Measurements from ENCODE around the gene ADARB2. TPM values are rescaled to one million over a fixed set of nuclear protein-coding genes. Genes with fewer than 3 reads are reported as not detected.

Gene ADARB2
- total RNA-seq, 2 donors from 2014 or later: 1.1 to 1.8 TPM

DNA sequence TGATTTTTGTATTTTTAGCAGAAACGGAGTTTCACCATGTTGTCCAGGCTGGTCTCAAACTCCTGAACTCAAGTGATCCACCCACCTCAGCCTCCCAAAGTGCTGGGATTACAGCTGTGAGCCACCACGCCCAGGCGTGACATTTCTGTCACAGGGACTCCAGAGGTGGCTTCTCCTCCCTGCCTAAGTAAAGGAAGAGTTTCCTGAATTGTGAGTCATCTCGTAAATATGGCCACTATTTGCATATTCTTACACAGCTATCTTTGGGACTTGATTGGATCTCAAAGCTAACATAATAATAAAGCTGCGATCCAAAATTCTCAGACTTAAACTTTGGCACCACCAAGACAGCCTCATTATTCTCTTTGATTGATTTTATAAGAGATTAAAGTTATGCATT lies 50.1 kb downstream of the ADARB2 start:
- Mint-ChIP-seq H3K27me3 (ENCODE audit: insufficient read depth) (no peaks in the 10 kb centered on the region), H3K27ac (no peak overlapping the region), H3K4me1 (no peaks in the 10 kb centered on the region), H3K36me3 (ENCODE audit: low read depth) (no peaks in the 10 kb centered on the region), H3K9me3 (peaks cover 8% of the 10 kb centered on the region), H3K4me3 (no peak overlapping the region)
- H3K4me3 ChIP-seq (ENCODE audit: low read length): no peak overlapping the region
- WGBS, 2 experiments (ENCODE audit: insufficient coverage in 1 of 2, insufficient read length in 1 of 2): 89% methylated on average over 3 to 5 of the region's 5 CpGs
- H3K36me3 ChIP-seq (ENCODE audit: control insufficient read depth, insufficient read depth, low read length): no peaks in the 10 kb centered on the region
- peak; percentile 49 for DNase-seq
- TF ChIP-seq, protein P1, sequence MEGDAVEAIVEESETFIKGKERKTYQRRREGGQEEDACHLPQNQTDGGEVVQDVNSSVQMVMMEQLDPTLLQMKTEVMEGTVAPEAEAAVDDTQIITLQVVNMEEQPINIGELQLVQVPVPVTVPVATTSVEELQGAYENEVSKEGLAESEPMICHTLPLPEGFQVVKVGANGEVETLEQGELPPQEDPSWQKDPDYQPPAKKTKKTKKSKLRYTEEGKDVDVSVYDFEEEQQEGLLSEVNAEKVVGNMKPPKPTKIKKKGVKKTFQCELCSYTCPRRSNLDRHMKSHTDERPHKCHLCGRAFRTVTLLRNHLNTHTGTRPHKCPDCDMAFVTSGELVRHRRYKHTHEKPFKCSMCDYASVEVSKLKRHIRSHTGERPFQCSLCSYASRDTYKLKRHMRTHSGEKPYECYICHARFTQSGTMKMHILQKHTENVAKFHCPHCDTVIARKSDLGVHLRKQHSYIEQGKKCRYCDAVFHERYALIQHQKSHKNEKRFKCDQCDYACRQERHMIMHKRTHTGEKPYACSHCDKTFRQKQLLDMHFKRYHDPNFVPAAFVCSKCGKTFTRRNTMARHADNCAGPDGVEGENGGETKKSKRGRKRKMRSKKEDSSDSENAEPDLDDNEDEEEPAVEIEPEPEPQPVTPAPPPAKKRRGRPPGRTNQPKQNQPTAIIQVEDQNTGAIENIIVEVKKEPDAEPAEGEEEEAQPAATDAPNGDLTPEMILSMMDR (conservative IDR thresholded peaks at IDR 0.05): no peak
- H3K9me3 ChIP-seq (ENCODE audit: control insufficient read depth, low read length): peaks cover 6% of the 10 kb centered on the region
- H3K27me3 ChIP-seq (ENCODE audit: control insufficient read depth, insufficient read depth, low read length, poor library complexity, severe bottlenecking): no peaks in the 10 kb centered on the region
- no peaks in the 10 kb centered on the region for H3K4me1 ChIP-seq (ENCODE audit: control insufficient read depth, insufficient read depth, low read length)
- no peak overlapping the region for H3K9ac ChIP-seq (ENCODE audit: extremely low read depth, low read length, poor library complexity, severe bottlenecking)
- H3K27ac ChIP-seq (ENCODE audit: low read depth, low read length): no peak overlapping the region

DNA sequence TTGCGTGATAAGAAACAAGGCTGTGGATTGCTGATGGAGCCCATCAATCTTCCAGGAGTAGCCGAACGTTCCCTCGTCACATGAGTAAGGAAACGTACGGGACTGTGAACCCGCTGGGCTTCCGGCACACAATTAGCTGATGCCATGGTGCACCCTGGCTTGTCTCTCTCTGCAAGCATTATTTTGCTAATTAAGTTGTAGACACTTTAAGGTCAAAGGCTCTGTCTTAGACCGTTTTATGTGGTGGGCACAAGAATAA lies 50.9 kb downstream of the ADARB2 start:
- Mint-ChIP-seq H3K4me3 (no peak overlapping the region), H3K27me3 (ENCODE audit: insufficient read depth) (no peaks in the 10 kb centered on the region), H3K4me1 (no peaks in the 10 kb centered on the region), H3K36me3 (ENCODE audit: low read depth) (no peaks in the 10 kb centered on the region), H3K9me3 (peaks cover 8% of the 10 kb centered on the region), H3K27ac (no peak overlapping the region)
- Histone ChIP-seq H3K4me1 (ENCODE audit: control insufficient read depth, insufficient read depth, low read length) (no peaks in the 10 kb centered on the region), H3K9me3 (ENCODE audit: control insufficient read depth, low read length) (peaks cover 6% of the 10 kb centered on the region), H3K9ac (ENCODE audit: extremely low read depth, low read length, poor library complexity, severe bottlenecking) (no peak overlapping the region), H3K27ac (ENCODE audit: low read depth, low read length) (no peak overlapping the region), H3K4me3 (ENCODE audit: low read length) (no peak overlapping the region), H3K36me3 (ENCODE audit: control insufficient read depth, insufficient read depth, low read length) (no peaks in the 10 kb centered on the region), H3K27me3 (ENCODE audit: control insufficient read depth, insufficient read depth, low read length, poor library complexity, severe bottlenecking) (no peaks in the 10 kb centered on the region)
- DNase-seq: no peak
- TF ChIP-seq, protein P1 (conservative IDR thresholded peaks at IDR 0.05): no peak
- 89 to 94% methylated on average over 7 to 8 of the region's 9 CpGs for WGBS, 2 experiments (ENCODE audit: insufficient coverage in 1 of 2, insufficient read length in 1 of 2)

DNA sequence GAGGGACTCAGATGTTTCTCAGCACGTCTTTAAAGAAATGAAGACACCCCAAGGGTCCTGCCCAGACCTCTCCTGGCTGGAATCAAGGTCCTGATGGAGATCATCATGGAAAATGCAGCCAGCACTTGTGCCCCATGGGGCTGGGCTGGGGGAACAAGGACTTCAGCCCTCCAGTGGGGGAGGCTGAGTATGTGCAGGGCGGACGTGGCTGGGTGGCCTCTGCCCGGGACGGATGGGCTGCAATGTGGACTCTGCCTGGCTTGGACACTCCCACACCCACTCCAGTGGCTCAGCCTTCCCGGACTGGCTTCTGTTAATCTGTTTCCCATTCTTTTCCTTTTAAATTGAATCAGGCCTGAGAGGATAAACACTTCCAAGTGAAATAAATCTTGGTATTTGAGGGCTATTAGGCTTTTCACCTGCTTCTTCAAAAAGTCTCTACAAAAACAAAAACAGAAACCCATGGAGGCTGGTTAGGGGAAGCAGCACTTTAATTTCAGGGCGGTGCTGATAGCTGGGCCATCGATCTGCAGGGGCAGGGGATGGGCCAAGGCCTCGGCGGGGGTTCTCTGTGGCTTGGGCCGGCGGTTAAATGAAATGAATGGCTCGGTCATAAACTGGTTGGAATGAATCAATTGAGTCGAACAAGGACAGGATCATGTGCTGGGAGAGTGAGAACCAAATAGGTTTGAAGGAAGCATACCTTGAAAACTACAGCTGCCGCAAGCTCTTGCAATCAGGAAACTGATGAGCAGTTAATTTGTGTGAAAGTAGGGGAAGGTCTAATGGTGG lies 51.4 kb downstream of the ADARB2 start:
- DNase-seq: no peak
- Histone ChIP-seq H3K27me3 (ENCODE audit: control insufficient read depth, insufficient read depth, low read length, poor library complexity, severe bottlenecking) (no peaks in the 10 kb centered on the region), H3K4me3 (ENCODE audit: low read length) (no peak overlapping the region), H3K27ac (ENCODE audit: low read depth, low read length) (no peak overlapping the region), H3K4me1 (ENCODE audit: control insufficient read depth, insufficient read depth, low read length) (no peaks in the 10 kb centered on the region), H3K36me3 (ENCODE audit: control insufficient read depth, insufficient read depth, low read length) (no peaks in the 10 kb centered on the region), H3K9me3 (ENCODE audit: control insufficient read depth, low read length) (peaks cover 6% of the 10 kb centered on the region), H3K9ac (ENCODE audit: extremely low read depth, low read length, poor library complexity, severe bottlenecking) (no peak overlapping the region)
- Mint-ChIP-seq H3K27me3 (ENCODE audit: insufficient read depth) (no peaks in the 10 kb centered on the region), H3K4me3 (no peak overlapping the region), H3K27ac (no peak overlapping the region), H3K36me3 (ENCODE audit: low read depth) (no peaks in the 10 kb centered on the region), H3K4me1 (no peaks in the 10 kb centered on the region), H3K9me3 (peaks cover 8% of the 10 kb centered on the region)
- TF ChIP-seq, protein P1 (conservative IDR thresholded peaks at IDR 0.05): no peak
- WGBS, 2 experiments (ENCODE audit: insufficient coverage in 1 of 2, insufficient read length in 1 of 2): 89 to 90% methylated on average over 11 to 15 of the region's 15 CpGs
